Stimulated activated CD8-positive, alpha-beta memory T cell treated with anti-CD3 and anti-CD28 coated beads, Interleukin-15, amount 100 ng/mL, for 4 hours (primary cell): Measurements from ENCODE around the gene HECW1.
"Not testable (repeated sequence)": the region's sequence is repeated elsewhere in the genome, so short reads cannot be mapped to it uniquely, and the experiment has no call there.

Experiments
- DNase-seq, 2 donors: peaks; one replicate each; pipeline ENCODE4 v3.0.0-alpha.2; 2020; ENCODE audit warnings: low read depth in 2 of 2

HECW1 gene

GRCh38 chr7:43307522-43307921 is 195.1 kb downstream of the HECW1 start:
- DNase-seq, result no peak

- no peak for DNase-seq
These were observed 196.7 kb downstream of the HECW1 start for GRCh38 chr7:43308913-43309705.

- no peak for DNase-seq
These were observed 197.2 kb downstream of the HECW1 start for GRCh38 chr7:43309706-43310022.

GRCh38 chr7:43311052-43311451 is 198.6 kb downstream of the HECW1 start:
- DNase-seq, result no peak

GRCh38 chr7:43311694-43312093 is 199.2 kb downstream of the HECW1 start:
- no peak for DNase-seq

- no peak for DNase-seq
These were observed 201.4 kb downstream of the HECW1 start for GRCh38 chr7:43313628-43314378.

GRCh38 chr7:43314379-43315158 is 202.1 kb downstream of the HECW1 start:
- DNase-seq, result no peak

GRCh38 chr7:43317075-43317474 is 204.6 kb downstream of the HECW1 start:
- no peak for DNase-seq

- DNase-seq, result no peak
These were observed 205.8 kb downstream of the HECW1 start for GRCh38 chr7:43318188-43318770.

GRCh38 chr7:43325595-43325994 is 213.1 kb downstream of the HECW1 start:
- no peak for DNase-seq

- no peak for DNase-seq
These were observed 215.9 kb downstream of the HECW1 start for GRCh38 chr7:43328336-43328735.

GRCh38 chr7:43328785-43329380 is 216.4 kb downstream of the HECW1 start:
- DNase-seq, result no peak

- DNase-seq, result no peak
These were observed 219.8 kb downstream of the HECW1 start for GRCh38 chr7:43332193-43332796.

GRCh38 chr7:43337191-43337590 is 224.7 kb downstream of the HECW1 start:
- no peak for DNase-seq

- DNase-seq, result no peak
These were observed 225.4 kb downstream of the HECW1 start for GRCh38 chr7:43337811-43338210.

GRCh38 chr7:43341132-43341531 is 228.7 kb downstream of the HECW1 start:
- no peak for DNase-seq

- DNase-seq, result not testable (repeated sequence)
These were observed 231.0 kb downstream of the HECW1 start for GRCh38 chr7:43343417-43343816.

GRCh38 chr7:43345696-43346095 is 233.2 kb downstream of the HECW1 start:
- DNase-seq, result not testable (repeated sequence)

GRCh38 chr7:43351683-43352082 is 239.2 kb downstream of the HECW1 start:
- DNase-seq, result no peak

GRCh38 chr7:43353902-43354301 is 241.5 kb downstream of the HECW1 start:
- no peak for DNase-seq

GRCh38 chr7:43362652-43363034 is 250.2 kb downstream of the HECW1 start:
- DNase-seq, result no peak
